OCI-LY1 (cell line): ENCODE measurements around the gene RPN1.
"Not testable (repeated sequence)": the region's sequence is repeated elsewhere in the genome, so short reads cannot be mapped to it uniquely, and the experiment has no call there.

ENCODE experiments used
- CTCF ChIP-seq: fragments of 200-600 bp; sonication (generic), shearing (Covaris generic); IDR thresholded peaks from 2 replicates; pipeline ENCODE4 v1.5.1; 2017; ENCODE audit warnings: mild to moderate bottlenecking, antibody characterized with exemption, low read length, moderate library complexity, mixed read lengths
- EZH2 ChIP-seq: fragments of 200-600 bp; sonication (generic), shearing (Covaris generic); IDR thresholded peaks from 2 replicates; pipeline ENCODE4 v1.8.0; 2017; ENCODE audit warnings: borderline replicate concordance, mixed run types, mild to moderate bottlenecking, antibody characterized with exemption, low read length, moderate library complexity, mixed read lengths

- not testable (repeated sequence) for TF ChIP-seq CTCF, EZH2
Measured at GRCh38 chr3:128589985-128590384, 60.6 kb downstream of the RPN1 start.
